ENCODE measurements around the gene KCP. TPM values are rescaled to one million over a fixed set of nuclear protein-coding genes. Genes with fewer than 3 reads are reported as not detected.

The KCP gene
- total and polyA plus RNA-seq, 2 donors (not counting 1 experiment from before 2014, with no cell fraction given), result 2.3 to 3.8 TPM

- 94% methylated on average over 21 of the region's 23 CpGs for WGBS (ENCODE audit: insufficient coverage)
- H3K27me3 Mint-ChIP-seq, result no peaks in the 10 kb centered on the region
- Histone ChIP-seq H3K27ac (ENCODE audit: low read length in 2 of 2) (no peak overlapping the region), H3K4me2 (replicated peaks; ENCODE audit: low read depth, low read length, poor library complexity, severe bottlenecking) (no peak overlapping the region), H3K36me3 (replicated peaks in 1 of 2; ENCODE audit: control extremely low read depth in 1 of 2, control insufficient read depth in 1 of 2, extremely low read depth in 1 of 2, insufficient read depth in 2 of 2, low read length in 1 of 2) (no peaks in the 10 kb centered on the region), H3K9me3 (ENCODE audit: control extremely low read depth in 1 of 3, control insufficient read depth in 2 of 3, insufficient read depth in 1 of 3, low read length in 2 of 3) (no peaks in the 10 kb centered on the region), H3K4me3 (ENCODE audit: control extremely low read depth in 1 of 5, extremely low read depth in 1 of 5, insufficient read depth in 1 of 5, low read depth in 2 of 5, low read length in 4 of 5) (no peak overlapping the region), H3K9ac (ENCODE audit: low read length) (no peak overlapping the region), H3K4me1 (ENCODE audit: control insufficient read depth in 2 of 2, insufficient read depth in 2 of 2, low read length in 2 of 2) (peaks cover 0 to 11% of the 10 kb centered on the region in 2 donors), H3K27me3 (replicated peaks in 1 of 4; ENCODE audit: control extremely low read depth in 1 of 4, control insufficient read depth in 3 of 4, insufficient read depth in 4 of 4, low read length in 3 of 4) (no peaks in the 10 kb centered on the region), H4K20me1 (ENCODE audit: control insufficient read depth, insufficient read depth, low read length, poor library complexity, severe bottlenecking) (no peaks in the 10 kb centered on the region), H2AFZ (ENCODE audit: insufficient read depth, low read depth, low read length, poor library complexity, severe bottlenecking) (no peak overlapping the region), H3K79me2 (ENCODE audit: control insufficient read depth, insufficient read depth, low read length) (no peaks in the 10 kb centered on the region)
- peaks cover 4% of the 10 kb centered on the region for H3K4me1 Mint-ChIP-seq
- no peaks in the 10 kb centered on the region for H3K9me3 Mint-ChIP-seq (ENCODE audit: insufficient read depth)
- CTCF ChIA-PET, result interaction anchor here (0.9 to 2.9 kb wide), 4 partner anchors 22 to 259 kb away, joined by 3 to 21 read pairs (median 12); partner anchors contain the start of gene ATP6V1F
- H3K4me3 Mint-ChIP-seq, result no peak overlapping the region
- intact Hi-C loops (cut with micrococcal nuclease), result no loop called here
- POLR2A ChIA-PET, result no interaction called here
- no peak overlapping the region for H3K27ac Mint-ChIP-seq
- ATAC-seq (ENCODE audit: low read depth) (no peak), DNase-seq (no peak)
- no peak for TF ChIP-seq EZH2 (IDR thresholded peaks at IDR 0.05; ENCODE audit: borderline replicate concordance, insufficient read depth, low read depth, low read length, poor library complexity, severe bottlenecking)
- TF ChIP-seq, protein P1, sequence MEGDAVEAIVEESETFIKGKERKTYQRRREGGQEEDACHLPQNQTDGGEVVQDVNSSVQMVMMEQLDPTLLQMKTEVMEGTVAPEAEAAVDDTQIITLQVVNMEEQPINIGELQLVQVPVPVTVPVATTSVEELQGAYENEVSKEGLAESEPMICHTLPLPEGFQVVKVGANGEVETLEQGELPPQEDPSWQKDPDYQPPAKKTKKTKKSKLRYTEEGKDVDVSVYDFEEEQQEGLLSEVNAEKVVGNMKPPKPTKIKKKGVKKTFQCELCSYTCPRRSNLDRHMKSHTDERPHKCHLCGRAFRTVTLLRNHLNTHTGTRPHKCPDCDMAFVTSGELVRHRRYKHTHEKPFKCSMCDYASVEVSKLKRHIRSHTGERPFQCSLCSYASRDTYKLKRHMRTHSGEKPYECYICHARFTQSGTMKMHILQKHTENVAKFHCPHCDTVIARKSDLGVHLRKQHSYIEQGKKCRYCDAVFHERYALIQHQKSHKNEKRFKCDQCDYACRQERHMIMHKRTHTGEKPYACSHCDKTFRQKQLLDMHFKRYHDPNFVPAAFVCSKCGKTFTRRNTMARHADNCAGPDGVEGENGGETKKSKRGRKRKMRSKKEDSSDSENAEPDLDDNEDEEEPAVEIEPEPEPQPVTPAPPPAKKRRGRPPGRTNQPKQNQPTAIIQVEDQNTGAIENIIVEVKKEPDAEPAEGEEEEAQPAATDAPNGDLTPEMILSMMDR (IDR thresholded peaks at IDR 0.05), result no peak
Observed at GRCh38 chr7:128840326-128841170, 70.0 kb downstream of the KCP start.

- Histone ChIP-seq H3K4me3 (ENCODE audit: control extremely low read depth in 1 of 5, extremely low read depth in 1 of 5, insufficient read depth in 1 of 5, low read depth in 2 of 5, low read length in 4 of 5) (no peak overlapping the region), H3K27me3 (replicated peaks in 1 of 4; ENCODE audit: control extremely low read depth in 1 of 4, control insufficient read depth in 3 of 4, insufficient read depth in 4 of 4, low read length in 3 of 4) (no peaks in the 10 kb centered on the region), H2AFZ (ENCODE audit: insufficient read depth, low read depth, low read length, poor library complexity, severe bottlenecking) (no peak overlapping the region), H3K79me2 (ENCODE audit: control insufficient read depth, insufficient read depth, low read length) (no peaks in the 10 kb centered on the region), H3K27ac (ENCODE audit: low read length in 2 of 2) (no peak overlapping the region), H3K36me3 (replicated peaks in 1 of 2; ENCODE audit: control extremely low read depth in 1 of 2, control insufficient read depth in 1 of 2, extremely low read depth in 1 of 2, insufficient read depth in 2 of 2, low read length in 1 of 2) (no peaks in the 10 kb centered on the region), H3K4me1 (ENCODE audit: control insufficient read depth in 2 of 2, insufficient read depth in 2 of 2, low read length in 2 of 2) (peaks cover 0 to 11% of the 10 kb centered on the region in 2 donors), H4K20me1 (ENCODE audit: control insufficient read depth, insufficient read depth, low read length, poor library complexity, severe bottlenecking) (no peaks in the 10 kb centered on the region), H3K9me3 (ENCODE audit: control extremely low read depth in 1 of 3, control insufficient read depth in 2 of 3, insufficient read depth in 1 of 3, low read length in 2 of 3) (no peaks in the 10 kb centered on the region), H3K9ac (ENCODE audit: low read length) (no peak overlapping the region), H3K4me2 (replicated peaks; ENCODE audit: low read depth, low read length, poor library complexity, severe bottlenecking) (no peak overlapping the region)
- no peak for TF ChIP-seq EZH2 (IDR thresholded peaks at IDR 0.05; ENCODE audit: borderline replicate concordance, insufficient read depth, low read depth, low read length, poor library complexity, severe bottlenecking)
- TF ChIP-seq, protein P1 (IDR thresholded peaks at IDR 0.05), result no peak
- Mint-ChIP-seq H3K4me1 (peaks cover 4% of the 10 kb centered on the region), H3K9me3 (ENCODE audit: insufficient read depth) (no peaks in the 10 kb centered on the region), H3K27ac (no peak overlapping the region), H3K4me3 (no peak overlapping the region), H3K27me3 (no peaks in the 10 kb centered on the region)
- 100% methylated on average over 9 of the region's 13 CpGs for WGBS (ENCODE audit: insufficient coverage)
- CTCF ChIA-PET, result interaction anchor here (0.9 kb wide), 1 partner anchor 260 kb away, joined by 3 read pairs; no protein-coding TSS in a partner anchor
- POLR2A ChIA-PET, result no interaction called here
- DNase-seq, result no peak
- no peak for ATAC-seq (ENCODE audit: low read depth)
- intact Hi-C loops (cut with micrococcal nuclease), result no loop called here
Observed at GRCh38 chr7:128839751-128840177, 70.7 kb downstream of the KCP start.
